ENCODE measurements around the gene ZNF277. TPM values are rescaled to one million over a fixed set of nuclear protein-coding genes. Genes with fewer than 3 reads are reported as not detected.

ZNF277 gene
- total RNA-seq, 1 experiment from 2014 or later: 19.9 TPM

- intact Hi-C loops (cut with micrococcal nuclease): loop anchor here (5.0 kb wide), 1 partner anchor 437 kb away; no protein-coding TSS in a partner anchor
- no peak overlapping the region for H3K4me3 Mint-ChIP-seq (ENCODE audit: unreplicated experiment)
- CTCF ChIA-PET: interaction anchor here (0.6 to 0.7 kb wide), 2 partner anchors 213 to 297 kb away, joined by 3 read pairs; no protein-coding TSS in a partner anchor
- no peaks in the 10 kb centered on the region for H3K9me3 Mint-ChIP-seq (ENCODE audit: unreplicated experiment)
- POLR2A ChIA-PET: interaction anchor here (0.7 to 2.8 kb wide), 4 partner anchors 191 to 252 kb away, joined by 3 to 6 read pairs (median 4); partner anchors contain the start of gene IFRD1
- no TSS peak for BruUV-seq (replicated peaks)
- no peaks in the 10 kb centered on the region for H3K36me3 Mint-ChIP-seq (ENCODE audit: insufficient read depth, unreplicated experiment)
- DNase-seq (ENCODE audit: unreplicated experiment): no peak
- H3K4me1 Mint-ChIP-seq (ENCODE audit: insufficient read depth, unreplicated experiment): peaks cover 44% of the 10 kb centered on the region
- peak overlapping the region; percentile 18 for H3K27ac Mint-ChIP-seq (ENCODE audit: low read depth, unreplicated experiment)
- TF ChIP-seq CTCF (IDR thresholded peaks at IDR 0.05; ENCODE audit: unreplicated experiment): no peak
- no peaks in the 10 kb centered on the region for H3K27me3 Mint-ChIP-seq (ENCODE audit: insufficient read depth, unreplicated experiment)
Measured at GRCh38 chr7:112199672-112200071, 6.8 kb upstream of the ZNF277 start.

GRCh38 chr7:112201411-112201810, 5.1 kb upstream of the ZNF277 start:
- intact Hi-C loops (cut with micrococcal nuclease): loop anchor here (5.0 kb wide), 1 partner anchor 439 kb away; no protein-coding TSS in a partner anchor
- Mint-ChIP-seq H3K36me3 (ENCODE audit: insufficient read depth, unreplicated experiment) (no peaks in the 10 kb centered on the region), H3K27ac (ENCODE audit: low read depth, unreplicated experiment) (peak overlapping the region; percentile 25), H3K27me3 (ENCODE audit: insufficient read depth, unreplicated experiment) (no peaks in the 10 kb centered on the region), H3K4me1 (ENCODE audit: insufficient read depth, unreplicated experiment) (peaks cover 44% of the 10 kb centered on the region), H3K9me3 (ENCODE audit: unreplicated experiment) (no peaks in the 10 kb centered on the region), H3K4me3 (ENCODE audit: unreplicated experiment) (peak overlapping the region; percentile 51)
- DNase-seq (ENCODE audit: unreplicated experiment): peak; percentile 68
- BruUV-seq (replicated peaks): no TSS peak
- CTCF ChIA-PET: interaction anchor here (1.0 to 1.7 kb wide), 3 partner anchors 207 to 346 kb away, joined by 3 to 5 read pairs (median 3); no protein-coding TSS in a partner anchor
- POLR2A ChIA-PET: interaction anchor here (0.5 to 7.0 kb wide), 10 partner anchors 9 to 250 kb away, joined by 3 to 126 read pairs (median 4); partner anchors contain the start of gene IFRD1
- TF ChIP-seq CTCF (IDR thresholded peaks at IDR 0.05; ENCODE audit: unreplicated experiment): no peak

GRCh38 chr7:112201839-112202238, 4.7 kb upstream of the ZNF277 start:
- Mint-ChIP-seq H3K27me3 (ENCODE audit: insufficient read depth, unreplicated experiment) (no peaks in the 10 kb centered on the region), H3K9me3 (ENCODE audit: unreplicated experiment) (no peaks in the 10 kb centered on the region), H3K36me3 (ENCODE audit: insufficient read depth, unreplicated experiment) (no peaks in the 10 kb centered on the region), H3K4me1 (ENCODE audit: insufficient read depth, unreplicated experiment) (peaks cover 44% of the 10 kb centered on the region), H3K27ac (ENCODE audit: low read depth, unreplicated experiment) (peak overlapping the region; percentile 25), H3K4me3 (ENCODE audit: unreplicated experiment) (peak overlapping the region; percentile 51)
- no peak for DNase-seq (ENCODE audit: unreplicated experiment)
- ChIA-PET POLR2A (interaction anchor here (0.5 to 7.0 kb wide), 8 partner anchors 67 to 249 kb away, joined by 3 to 126 read pairs (median 3); partner anchors contain the start of gene IFRD1), CTCF (interaction anchor here (1.0 to 1.7 kb wide), 2 partner anchors 249 to 347 kb away, joined by 3 to 5 read pairs; no protein-coding TSS in a partner anchor)
- TSS peak; percentile 35 for BruUV-seq (replicated peaks)
- intact Hi-C loops (cut with micrococcal nuclease): loop anchor here (5.0 kb wide), 1 partner anchor 440 kb away; no protein-coding TSS in a partner anchor
- TF ChIP-seq CTCF (IDR thresholded peaks at IDR 0.05; ENCODE audit: unreplicated experiment): no peak

GRCh38 chr7:112202816-112203215, 3.7 kb upstream of the ZNF277 start:
- Mint-ChIP-seq H3K27me3 (ENCODE audit: insufficient read depth, unreplicated experiment) (no peaks in the 10 kb centered on the region), H3K4me3 (ENCODE audit: unreplicated experiment) (peak overlapping the region; percentile 34), H3K36me3 (ENCODE audit: insufficient read depth, unreplicated experiment) (no peaks in the 10 kb centered on the region), H3K4me1 (ENCODE audit: insufficient read depth, unreplicated experiment) (peaks cover 44% of the 10 kb centered on the region), H3K9me3 (ENCODE audit: unreplicated experiment) (no peaks in the 10 kb centered on the region), H3K27ac (ENCODE audit: low read depth, unreplicated experiment) (no peak overlapping the region)
- BruUV-seq (replicated peaks): no TSS peak
- intact Hi-C loops (cut with micrococcal nuclease): loop anchor here (5.0 kb wide), 1 partner anchor 441 kb away; no protein-coding TSS in a partner anchor
- TF ChIP-seq CTCF (IDR thresholded peaks at IDR 0.05; ENCODE audit: unreplicated experiment): no peak
- ChIA-PET POLR2A (interaction anchor here (0.6 to 7.0 kb wide), 12 partner anchors 11 to 783 kb away, joined by 3 to 126 read pairs (median 4); partner anchors contain the start of gene IFRD1), CTCF (interaction anchor here (0.6 to 1.5 kb wide), 8 partner anchors 11 to 450 kb away, joined by 3 to 5 read pairs (median 3); no protein-coding TSS in a partner anchor)
- peak; percentile 74 for DNase-seq (ENCODE audit: unreplicated experiment)

All from MCF 10A (cell line).